Liver (tissue), 9 donors: ENCODE measurements around the gene TMEM184A. TPM values are rescaled to one million over a fixed set of nuclear protein-coding genes. Genes with fewer than 3 reads are reported as not detected.

ENCODE experiments used
- DNase-seq: peaks from one replicate; pipeline ENCODE4 v3.0.0-alpha.2; 2017; ENCODE audit warnings: low spot score
- H3K27ac ChIP-seq, 2 donors: one replicate each; pipeline ENCODE4 v1.7.0; 2013; ENCODE audit warnings: inconsistent platforms in 2 of 2, low read length in 2 of 2, control low read depth in 1 of 2, low read depth in 1 of 2, mild to moderate bottlenecking in 1 of 2
- H3K27me3 ChIP-seq, 4 donors: one replicate each; pipeline versions ENCODE4 v1.6.1 to v1.7.0; 2013; ENCODE audit warnings: low read length in 3 of 4, inconsistent platforms in 1 of 4, mild to moderate bottlenecking in 1 of 4, moderate library complexity in 1 of 4; ENCODE audit not compliant: control insufficient read depth in 4 of 4, insufficient read depth in 4 of 4
- H3K36me3 ChIP-seq, 4 donors: one replicate each; pipeline versions ENCODE4 v1.6.1 to v1.7.0; 2013; ENCODE audit warnings: low read length in 3 of 4, mild to moderate bottlenecking in 3 of 4, low read depth in 1 of 4, moderate library complexity in 1 of 4; ENCODE audit not compliant: control insufficient read depth in 4 of 4, insufficient read depth in 3 of 4
- H3K4me1 ChIP-seq, 4 donors: one replicate each; pipeline versions ENCODE4 v1.6.1 to v1.7.0; 2013; ENCODE audit warnings: low read length in 3 of 4, mild to moderate bottlenecking in 3 of 4, moderate library complexity in 1 of 4; ENCODE audit not compliant: control insufficient read depth in 4 of 4, insufficient read depth in 4 of 4
- H3K4me3 ChIP-seq, 3 donors: one replicate each; pipeline versions ENCODE4 v1.6.1 to v1.7.0; 2013; ENCODE audit warnings: low read length in 3 of 3, control low read depth in 1 of 3, low read depth in 1 of 3, mild to moderate bottlenecking in 1 of 3
- H3K9ac ChIP-seq, 2 donors: one replicate each; pipeline ENCODE4 v1.7.0; 2013; ENCODE audit warnings: low read length in 2 of 2, mild to moderate bottlenecking in 2 of 2, moderate library complexity in 2 of 2, control low read depth in 1 of 2, low read depth in 1 of 2
- H3K9me3 ChIP-seq, 4 donors: one replicate each; pipeline versions ENCODE4 v1.6.1 to v1.7.0; 2013; ENCODE audit warnings: low read length in 3 of 4; ENCODE audit not compliant: control insufficient read depth in 4 of 4
- ATF3 ChIP-seq: IDR thresholded peaks from 2 replicates; pipeline ENCODE4 v1.6.1; 2016; ENCODE audit warnings: antibody characterized with exemption
- CTCF ChIP-seq: fragments of 150-350 bp; IDR thresholded peaks from 2 replicates; pipeline ENCODE4 v1.5.1; 2017; ENCODE audit warnings: improper control_type of control experiment, low read depth, low read length; ENCODE audit not compliant: missing input control
- FOXA1 ChIP-seq: IDR thresholded peaks from 2 replicates; pipeline ENCODE4 v1.6.1; 2016; ENCODE audit warnings: antibody characterized with exemption
- GABPA ChIP-seq, 2 donors: IDR thresholded peaks in 1 of 2; conservative IDR thresholded peaks in 1 of 2; 2 replicates each; pipeline ENCODE4 v1.6.1; 2016; ENCODE audit warnings: antibody characterized with exemption in 2 of 2, mild to moderate bottlenecking in 1 of 2, moderate library complexity in 1 of 2
- HNF4A ChIP-seq, 2 donors: conservative IDR thresholded peaks; 2 replicates each; pipeline ENCODE4 v1.6.1; 2016; ENCODE audit warnings: antibody characterized with exemption in 2 of 2, mild to moderate bottlenecking in 2 of 2
- RAD21 ChIP-seq, 2 donors: IDR thresholded peaks; 2 replicates each; pipeline ENCODE4 v1.6.1; 2016; ENCODE audit warnings: antibody characterized with exemption in 2 of 2, mild to moderate bottlenecking in 2 of 2
- REST ChIP-seq: IDR thresholded peaks from 2 replicates; pipeline ENCODE4 v1.6.1; 2016; ENCODE audit warnings: antibody characterized with exemption, mild to moderate bottlenecking
- RXRA ChIP-seq, 2 donors: IDR thresholded peaks; 2 replicates each; pipeline ENCODE4 v1.6.1; 2017 to 2018; ENCODE audit warnings: antibody characterized with exemption in 2 of 2, mild to moderate bottlenecking in 1 of 2
- TAF1 ChIP-seq: conservative IDR thresholded peaks from 2 replicates; pipeline ENCODE4 v1.6.1; 2016; ENCODE audit warnings: antibody characterized with exemption, mild to moderate bottlenecking
- ZBTB33 ChIP-seq: IDR thresholded peaks from 2 replicates; pipeline ENCODE4 v1.6.1; 2016; ENCODE audit warnings: antibody characterized with exemption
- WGBS: extraction: QIAGEN DNeasy Blood & Tissue Kit; methylation state at CpG from one replicate; pipeline ENCODE4 v1.1.7; 2013; 5-methylcytosine and 5-hydroxymethylcytosine counted together
- polyA plus RNA-seq, 2 donors: library from polyadenylated mRNA; stranded (reverse) in 1 of 2; unstranded in 1 of 2; fragments of 200-250 nt in 1 of 2; fragments of >200 nt in 1 of 2; fragmentation: Nextera tagmentation in 1 of 2; extraction: Ambion mirVana in 1 of 2; gene quantifications; one replicate each; pipeline versions ENCODE4 v1.2.1 to v1.2.3, GENCODE V29; 2013 to 2015
- total RNA-seq, 2 donors: library from RNA; depleted of rRNA; stranded (reverse); fragments of >200 nt; gene quantifications; one replicate each; pipeline ENCODE4 v1.2.3, GENCODE V29; 2014
- donor health status: healthy.
- donor health status: healthy.
- donor health status: healthy.
- donor health status: healthy.
- donor health status: healthy.

Gene TMEM184A
- total and polyA plus RNA-seq, 4 donors, result 1.6 to 12.6 (median 11.4) TPM

- Histone ChIP-seq H3K36me3 (no peaks in the 10 kb centered on the region), H3K9ac (no peak overlapping the region), H3K4me3 (no peak overlapping the region), H3K27me3 (peaks cover 0 to 5% (median 0%) of the 10 kb centered on the region in 4 donors), H3K27ac (no peak overlapping the region), H3K4me1 (no peaks in the 10 kb centered on the region), H3K9me3 (no peaks in the 10 kb centered on the region)
- no peak for DNase-seq
- no peak for TF ChIP-seq RAD21 (IDR thresholded peaks at IDR 0.05)
- no peak for TF ChIP-seq ZBTB33
- TF ChIP-seq CTCF, result no peak
- no peak for TF ChIP-seq REST
- TF ChIP-seq HNF4A (conservative IDR thresholded peaks at IDR 0.05), result no peak
- TF ChIP-seq ATF3, result no peak
- no peak for TF ChIP-seq RXRA (IDR thresholded peaks at IDR 0.05)
- TF ChIP-seq GABPA (IDR thresholded peaks at IDR 0.05 in 1 of 2, conservative IDR thresholded peaks at IDR 0.05 in 1 of 2), result no peak
- 80% methylated on average over 41 of the region's 41 CpGs for WGBS
Observed at GRCh38 chr7:1603346-1604225, 47.6 kb upstream of the TMEM184A start.

GRCh38 chr7:1602386-1602785 is 46.4 kb upstream of the TMEM184A start:
- H3K27ac ChIP-seq, result no peak overlapping the region
- H3K27me3 ChIP-seq, result no peaks in the 10 kb centered on the region
- 92% methylated on average over 15 of the region's 15 CpGs for WGBS
- no peaks in the 10 kb centered on the region for H3K9me3 ChIP-seq
- no peak overlapping the region for H3K4me3 ChIP-seq
- DNase-seq, result no peak
- no peaks in the 10 kb centered on the region for H3K4me1 ChIP-seq
- TF ChIP-seq TAF1, result no peak
- TF ChIP-seq FOXA1, result no peak
- no peak for TF ChIP-seq ATF3
- no peak for TF ChIP-seq CTCF
- no peak for TF ChIP-seq RXRA (IDR thresholded peaks at IDR 0.05)
- no peak overlapping the region for H3K9ac ChIP-seq
- no peaks in the 10 kb centered on the region for H3K36me3 ChIP-seq
